ENCODE measurements around the gene APOF.
"Not testable (repeated sequence)": the region's sequence is repeated elsewhere in the genome, so short reads cannot be mapped to it uniquely, and the experiment has no call there.

APOF gene

GRCh38 chr12:56361487-56362129 lies 1.0 kb downstream of the APOF start:
- no peak for DNase-seq (ENCODE audit: insufficient read length, low spot score)
- no peak for FAIRE-seq
- TF ChIP-seq, protein P1, sequence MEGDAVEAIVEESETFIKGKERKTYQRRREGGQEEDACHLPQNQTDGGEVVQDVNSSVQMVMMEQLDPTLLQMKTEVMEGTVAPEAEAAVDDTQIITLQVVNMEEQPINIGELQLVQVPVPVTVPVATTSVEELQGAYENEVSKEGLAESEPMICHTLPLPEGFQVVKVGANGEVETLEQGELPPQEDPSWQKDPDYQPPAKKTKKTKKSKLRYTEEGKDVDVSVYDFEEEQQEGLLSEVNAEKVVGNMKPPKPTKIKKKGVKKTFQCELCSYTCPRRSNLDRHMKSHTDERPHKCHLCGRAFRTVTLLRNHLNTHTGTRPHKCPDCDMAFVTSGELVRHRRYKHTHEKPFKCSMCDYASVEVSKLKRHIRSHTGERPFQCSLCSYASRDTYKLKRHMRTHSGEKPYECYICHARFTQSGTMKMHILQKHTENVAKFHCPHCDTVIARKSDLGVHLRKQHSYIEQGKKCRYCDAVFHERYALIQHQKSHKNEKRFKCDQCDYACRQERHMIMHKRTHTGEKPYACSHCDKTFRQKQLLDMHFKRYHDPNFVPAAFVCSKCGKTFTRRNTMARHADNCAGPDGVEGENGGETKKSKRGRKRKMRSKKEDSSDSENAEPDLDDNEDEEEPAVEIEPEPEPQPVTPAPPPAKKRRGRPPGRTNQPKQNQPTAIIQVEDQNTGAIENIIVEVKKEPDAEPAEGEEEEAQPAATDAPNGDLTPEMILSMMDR (IDR thresholded peaks at IDR 0.05; ENCODE audit: insufficient read depth, missing control alignments): no peak

DNA sequence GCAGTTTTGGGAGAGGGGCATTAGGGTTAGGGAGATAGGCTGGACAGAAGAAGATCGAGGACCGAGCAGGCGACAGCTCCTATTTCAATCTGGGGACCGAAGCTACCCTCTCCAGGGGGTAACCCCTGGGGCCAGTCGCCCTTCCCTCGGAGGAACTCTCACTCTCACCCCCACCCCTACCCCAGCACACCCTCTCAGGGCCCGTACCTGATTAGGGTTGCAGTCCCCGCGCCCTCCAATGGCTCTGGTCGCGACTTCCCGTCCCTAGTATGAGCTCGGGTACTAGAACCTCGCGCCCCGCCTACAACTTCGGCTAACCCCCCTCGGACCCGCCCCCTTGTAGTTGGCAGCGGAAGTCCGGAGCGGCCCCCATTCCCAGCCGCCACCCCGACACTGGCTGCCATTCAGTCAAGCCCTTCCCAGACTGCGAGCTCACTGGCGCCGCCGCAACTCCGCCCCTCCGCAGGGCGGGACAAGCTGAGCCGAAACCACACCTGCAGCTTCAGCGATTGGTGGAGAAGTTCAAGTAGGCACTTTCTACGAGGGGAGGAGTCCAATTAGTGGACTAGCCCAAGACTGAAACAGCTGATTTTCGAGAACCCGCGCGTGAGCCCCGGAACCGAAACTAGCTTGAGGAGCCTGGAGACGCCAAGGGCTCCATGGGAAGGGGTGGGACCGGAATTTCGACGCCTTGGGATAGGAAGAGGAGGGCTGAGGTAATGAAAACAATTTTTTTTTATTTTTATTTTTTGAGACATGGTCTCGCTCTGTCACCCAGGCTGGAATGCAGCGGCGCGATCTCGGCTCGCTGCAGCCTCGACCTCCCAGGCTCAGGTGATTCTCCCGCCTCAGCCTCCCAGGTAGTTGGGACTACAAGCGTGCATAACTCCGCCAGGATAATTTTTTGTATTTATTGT lies 2.5 kb downstream of the APOF start, which contains the start of gene STAT2:
Gene STAT2 (minus strand): TSS at position 257 of the 917 bp plus-strand sequence. CDS start 3,536 bp downstream, outside the sequence.
- FAIRE-seq (no peak), DNase-seq (ENCODE audit: insufficient read length, low spot score) (peak; percentile 81)
- TF ChIP-seq, protein P1 (IDR thresholded peaks at IDR 0.05; ENCODE audit: insufficient read depth, missing control alignments): no peak

DNA sequence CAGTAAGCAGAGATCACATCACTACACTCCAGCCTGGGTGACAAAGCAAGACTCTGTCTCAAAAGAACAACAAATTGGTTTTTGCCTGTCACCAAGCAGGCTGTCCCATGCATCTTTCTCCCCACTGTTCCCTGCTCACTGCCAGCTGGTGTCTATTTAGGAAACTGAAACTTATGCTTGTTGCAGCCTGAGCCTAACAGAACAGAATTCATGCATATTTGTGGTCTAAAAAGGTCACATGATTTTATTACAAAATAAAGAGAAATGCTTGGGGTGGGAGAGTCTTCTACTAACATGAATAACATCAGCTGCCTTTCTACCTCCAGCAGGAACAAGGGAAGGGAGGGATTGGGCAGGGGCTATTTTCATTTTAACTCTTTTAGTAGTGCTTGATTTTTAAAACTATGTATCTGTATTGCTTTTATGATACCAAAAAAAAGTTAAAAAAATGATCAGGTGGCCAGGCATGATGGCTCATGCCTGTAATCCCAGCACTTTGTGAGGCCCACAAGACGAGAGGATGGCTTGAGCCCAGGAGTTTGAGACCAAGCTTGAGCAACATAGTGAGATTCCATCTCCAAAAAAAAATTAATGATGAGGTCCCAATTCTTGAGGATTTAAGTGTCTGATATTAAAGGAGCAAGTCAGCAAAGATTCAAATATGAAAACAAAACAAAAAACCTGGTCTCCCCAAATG lies 3.7 kb downstream of the APOF start:
- TF ChIP-seq, protein P1 (IDR thresholded peaks at IDR 0.05; ENCODE audit: insufficient read depth, missing control alignments): no peak
- no peak for FAIRE-seq
- no peak for DNase-seq (ENCODE audit: insufficient read length, low spot score)

- DNase-seq (ENCODE audit: insufficient read length, low spot score): no peak
- TF ChIP-seq, protein P1 (IDR thresholded peaks at IDR 0.05; ENCODE audit: insufficient read depth, missing control alignments): no peak
- no peak for FAIRE-seq
Measured at GRCh38 chr12:56351325-56351724, 11.3 kb downstream of the APOF start.

DNA sequence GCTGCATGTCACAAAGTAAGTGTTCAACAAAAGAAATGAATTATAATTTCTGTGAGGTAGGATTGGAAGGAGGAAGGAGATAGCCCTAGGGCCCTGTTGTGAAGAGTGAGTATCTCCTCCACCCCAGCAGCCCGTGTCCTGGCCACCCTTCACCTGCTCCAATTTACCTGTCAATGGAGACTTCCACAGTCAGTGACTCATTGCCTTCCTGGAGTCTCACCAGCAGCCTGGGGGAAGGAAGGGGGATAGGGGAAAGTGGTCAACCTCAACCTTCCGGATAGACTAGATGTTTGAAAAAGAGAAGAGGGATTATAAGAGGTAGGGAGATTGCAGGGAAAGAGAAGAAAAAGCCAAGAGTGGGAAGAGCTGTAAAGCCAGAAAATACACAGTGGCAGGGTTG lies 12.0 kb downstream of the APOF start:
- TF ChIP-seq, protein P1 (IDR thresholded peaks at IDR 0.05; ENCODE audit: insufficient read depth, missing control alignments): no peak
- FAIRE-seq: no peak
- no peak for DNase-seq (ENCODE audit: insufficient read length, low spot score)

DNA sequence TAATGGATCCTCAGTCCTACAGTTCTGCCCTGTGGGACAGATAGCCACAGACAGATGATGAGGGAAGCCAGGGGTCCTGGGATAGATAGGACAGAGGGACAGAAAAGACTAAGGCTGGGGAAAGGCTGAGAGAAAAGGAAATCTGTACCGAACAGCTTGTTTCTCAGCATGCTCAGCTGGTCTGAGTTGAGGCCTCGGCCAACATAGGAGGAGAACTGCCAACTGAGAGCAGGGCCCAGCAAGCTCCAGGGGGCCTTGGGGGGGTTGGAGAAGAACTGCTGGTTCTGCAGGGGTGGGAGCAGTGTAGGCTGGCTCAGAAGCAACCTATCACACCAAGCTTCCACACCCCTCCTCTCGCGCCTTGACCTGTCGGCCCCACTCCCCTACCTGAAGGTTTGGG lies 13.9 kb downstream of the APOF start:
- TF ChIP-seq, protein P1 (IDR thresholded peaks at IDR 0.05; ENCODE audit: insufficient read depth, missing control alignments): no peak

DNA sequence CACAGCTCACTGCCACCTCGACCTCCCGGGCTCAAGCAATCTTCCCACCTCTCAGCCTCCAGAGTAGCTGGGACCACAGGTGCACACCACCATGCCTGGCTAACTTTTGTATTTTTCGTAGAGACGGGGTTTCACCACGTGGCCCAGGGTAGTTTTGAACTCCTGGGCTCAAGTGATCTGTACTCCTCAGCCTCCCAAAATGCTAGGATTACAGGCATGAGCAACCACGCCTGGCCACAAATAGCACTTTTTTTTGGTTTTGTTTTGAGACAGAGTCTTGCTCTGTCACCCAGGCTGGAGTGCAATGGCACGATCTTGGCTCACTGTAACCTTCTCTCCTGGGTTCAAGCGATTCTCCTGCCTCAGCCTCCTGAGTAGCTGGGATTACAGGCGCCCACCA lies 15.4 kb downstream of the APOF start:
- not testable (repeated sequence) for FAIRE-seq; DNase-seq (ENCODE audit: insufficient read length, low spot score)

More for the DNA sequence above, 13.9 kb downstream of the APOF start:
- DNase-seq (ENCODE audit: insufficient read length, low spot score) (no peak), FAIRE-seq (no peak)
